Measurements from ENCODE around the gene XRN2.

GRCh38 chr20:21390768-21391167 is 87.6 kb downstream of the XRN2 start:
- TF ChIP-seq CTCF (IDR thresholded peaks at IDR 0.05), result no peak
- no peak for TF ChIP-seq EZH2phosphoT487 (IDR thresholded peaks at IDR 0.05)
- TF ChIP-seq EZH2 (IDR thresholded peaks at IDR 0.05), result no peak
